SKM-1 (cell line): Measurements from ENCODE around the gene MYO10.

Source experiments
- DNase-seq: peaks from one replicate; lab custom pipeline; 2025; ENCODE audit not compliant: unreplicated experiment; lab: John Stamatoyannopoulos, UW

Gene MYO10

DNA sequence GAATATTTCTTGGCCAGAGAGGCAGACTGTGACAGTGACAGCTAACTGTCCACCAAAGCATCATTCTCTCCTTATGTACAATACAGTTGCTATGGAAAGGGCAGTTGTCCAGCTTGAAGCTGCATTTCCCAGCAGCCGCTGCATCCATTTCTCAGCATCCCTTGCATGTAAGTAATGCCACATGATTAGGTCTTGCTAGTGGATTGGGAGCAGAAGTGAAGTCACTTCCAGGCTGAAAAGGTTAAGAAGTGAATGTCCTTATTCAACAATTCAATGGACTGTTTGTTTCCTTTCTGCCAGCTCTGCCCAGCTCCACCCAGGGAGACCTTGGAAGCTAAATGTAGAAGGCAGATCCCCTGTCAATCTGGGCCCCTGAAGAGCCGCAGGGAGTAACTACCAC lies 293.2 kb downstream of the MYO10 start:
- DNase-seq, result no peak

DNA sequence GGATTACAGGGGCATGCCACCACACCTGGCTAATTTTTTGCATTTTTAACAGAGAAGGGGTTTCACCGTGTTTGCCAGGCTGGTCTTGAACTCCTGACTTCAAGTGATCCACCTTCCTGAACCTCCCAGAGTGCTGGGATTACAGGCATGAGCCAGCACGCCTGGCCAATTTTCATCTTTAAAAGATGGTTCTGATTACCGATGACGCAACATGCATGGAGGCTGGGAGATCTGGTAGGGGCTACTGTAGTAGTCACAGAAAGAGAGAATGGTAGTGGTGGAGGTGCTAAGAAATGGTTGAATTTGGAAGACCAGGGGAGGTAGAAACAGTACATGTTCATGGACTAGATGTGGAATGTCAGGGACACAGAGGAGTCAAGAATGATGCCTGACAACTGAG lies 296.9 kb downstream of the MYO10 start:
- DNase-seq, result no peak

DNA sequence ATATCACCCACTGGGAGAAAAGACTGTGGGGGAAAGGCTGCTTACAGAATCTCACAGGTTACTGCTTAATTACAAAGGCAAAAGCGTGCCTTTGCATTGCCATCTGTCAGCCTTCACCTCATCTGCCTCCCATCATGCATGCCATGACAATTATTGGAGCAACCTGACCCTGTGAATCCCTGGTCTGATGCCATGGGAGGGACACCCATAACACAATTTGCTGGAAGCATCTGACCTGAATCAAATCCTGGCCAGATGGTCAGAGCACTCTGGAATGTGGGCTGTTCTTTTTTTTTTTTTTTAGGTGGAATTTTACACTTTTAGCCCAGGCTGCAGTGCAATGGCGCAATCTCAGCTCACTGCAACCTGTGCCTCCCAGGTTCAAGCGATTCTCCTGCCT lies 307.7 kb downstream of the MYO10 start:
- DNase-seq, result no peak

DNA sequence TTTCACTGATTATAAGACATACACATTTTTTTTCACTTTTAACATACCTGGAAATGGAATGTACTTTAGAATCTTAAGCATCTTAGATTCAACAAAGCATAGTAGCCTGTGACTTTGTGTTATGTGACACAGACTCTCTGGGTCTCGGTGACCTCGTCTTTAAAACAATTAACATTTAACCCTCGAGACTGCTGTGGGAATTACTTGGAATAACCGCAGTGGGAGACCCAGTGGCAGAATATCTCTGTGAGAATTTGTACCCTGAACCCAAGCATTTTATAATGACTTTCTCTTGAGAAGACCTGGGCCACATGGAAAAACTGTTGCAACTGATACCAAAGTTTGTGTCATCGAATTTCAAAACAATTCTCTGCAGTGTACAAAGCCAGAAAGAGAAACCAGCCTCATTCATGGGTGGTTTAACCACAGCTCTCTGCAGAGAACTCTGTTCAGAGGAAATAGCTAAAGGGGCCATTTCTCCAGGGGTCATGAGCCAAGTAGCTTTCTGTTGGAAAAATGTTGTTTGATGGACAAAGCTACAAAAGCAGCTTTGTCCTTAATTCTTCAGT lies 309.3 kb downstream of the MYO10 start:
- DNase-seq, result peak; percentile 89

DNA sequence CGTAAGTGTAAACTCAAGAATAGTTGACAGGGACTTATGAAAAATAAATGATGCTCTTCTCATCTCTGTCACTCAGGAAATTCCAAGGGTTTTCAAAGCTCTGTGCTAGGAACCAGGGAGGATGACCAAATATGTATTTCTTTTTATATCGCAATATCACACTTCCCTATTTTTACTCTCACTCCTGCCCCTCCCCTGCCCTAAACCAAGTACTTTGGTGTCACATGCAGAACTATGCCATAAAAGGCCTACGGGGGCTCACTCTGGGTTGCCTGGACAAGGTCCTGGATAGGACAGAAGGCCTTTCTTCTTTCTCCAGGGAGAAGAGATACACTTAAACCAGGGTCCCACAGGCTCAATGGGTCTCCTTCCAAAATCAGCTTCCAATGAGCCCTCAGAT lies 311.0 kb downstream of the MYO10 start:
- peak; percentile 67 for DNase-seq

DNA sequence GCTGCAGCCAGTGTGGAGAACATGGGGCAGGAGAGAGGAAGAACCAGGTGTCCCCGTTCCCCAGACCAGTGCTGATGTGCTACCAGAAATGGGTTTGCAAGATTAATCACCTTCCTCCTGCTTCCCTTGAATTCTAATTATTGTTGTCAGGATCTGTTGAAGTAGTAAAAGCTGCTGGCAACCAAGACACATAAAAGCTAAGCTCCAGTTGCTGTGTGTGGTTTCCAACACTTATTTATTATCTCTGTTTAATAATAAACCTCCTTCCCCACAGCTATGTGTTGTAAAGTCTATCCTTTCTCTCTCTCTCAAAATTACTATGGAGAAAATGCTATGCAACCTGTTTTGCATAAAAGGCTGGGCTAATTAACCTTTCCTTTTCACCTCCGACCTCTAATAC lies 317.0 kb downstream of the MYO10 start:
- DNase-seq, result no peak

DNA sequence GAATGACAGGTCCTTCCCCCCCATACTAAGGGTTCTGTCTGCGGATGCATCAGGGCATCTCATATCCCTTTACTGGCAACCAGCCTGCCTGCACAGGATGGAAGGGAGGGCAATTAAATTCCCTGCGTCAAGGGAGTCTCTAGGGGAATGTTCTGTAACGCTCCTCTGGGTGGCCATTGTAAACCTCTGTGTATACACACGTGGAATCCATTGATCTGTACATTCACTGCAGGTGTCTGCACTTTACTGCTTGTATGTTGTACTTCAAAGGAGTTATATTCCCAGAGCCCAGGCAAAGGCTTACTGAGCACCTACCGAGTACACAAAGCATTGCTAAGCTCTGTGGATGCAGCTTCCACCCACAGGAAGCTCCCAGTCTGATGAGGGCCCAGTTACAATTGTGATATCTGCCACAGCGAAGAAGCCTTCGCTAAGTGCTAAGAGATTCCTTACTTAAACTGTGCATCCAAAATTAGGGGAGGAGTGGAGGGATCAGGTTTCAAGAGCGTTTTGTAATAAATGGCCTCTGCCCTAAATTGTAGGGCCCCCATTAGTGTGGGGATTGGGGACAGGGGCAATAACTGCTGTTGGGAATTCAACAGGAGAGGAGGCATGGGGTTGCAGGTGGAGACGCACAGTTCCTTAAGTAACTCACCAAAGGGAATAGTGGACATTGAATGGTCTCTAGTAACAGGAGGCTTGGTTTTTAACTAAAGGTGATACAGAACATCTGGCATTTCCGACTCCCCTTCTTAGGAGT lies 317.8 kb downstream of the MYO10 start:
- DNase-seq, result no peak

DNA sequence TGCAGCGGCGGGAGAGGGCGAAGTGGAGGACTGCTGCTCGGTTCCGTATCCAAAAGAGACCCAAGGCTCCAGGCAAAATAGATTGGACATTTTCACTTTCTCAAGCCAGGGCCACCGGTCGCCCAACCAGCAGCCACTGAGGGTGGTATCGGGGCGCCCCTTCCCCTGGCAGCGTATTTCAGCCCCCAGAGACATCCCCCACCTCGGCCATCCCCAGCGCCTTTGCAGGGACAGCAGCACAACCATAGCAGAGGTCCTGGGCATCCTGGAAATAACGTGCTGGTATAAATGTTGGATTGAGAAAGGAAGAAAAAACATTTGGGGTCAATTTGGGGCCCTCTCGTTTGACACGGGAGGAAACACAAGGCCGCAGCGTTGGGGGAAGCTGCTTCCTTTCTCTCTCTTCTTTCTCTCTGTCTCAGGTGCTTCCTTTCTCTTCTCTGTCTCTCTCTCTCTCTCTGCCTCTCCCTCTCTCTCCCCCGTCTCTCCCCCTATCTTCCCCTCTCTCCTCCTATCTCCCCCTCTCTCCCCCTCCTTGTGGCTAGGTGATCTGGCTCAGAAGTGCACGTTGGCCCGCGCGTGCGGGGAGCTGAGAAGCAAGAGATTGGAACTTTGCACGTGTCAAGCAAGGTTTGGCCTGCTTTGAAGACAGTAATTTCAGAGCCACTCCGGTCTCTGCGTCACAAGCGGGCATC lies 318.7 kb downstream of the MYO10 start:
- no peak for DNase-seq

DNA sequence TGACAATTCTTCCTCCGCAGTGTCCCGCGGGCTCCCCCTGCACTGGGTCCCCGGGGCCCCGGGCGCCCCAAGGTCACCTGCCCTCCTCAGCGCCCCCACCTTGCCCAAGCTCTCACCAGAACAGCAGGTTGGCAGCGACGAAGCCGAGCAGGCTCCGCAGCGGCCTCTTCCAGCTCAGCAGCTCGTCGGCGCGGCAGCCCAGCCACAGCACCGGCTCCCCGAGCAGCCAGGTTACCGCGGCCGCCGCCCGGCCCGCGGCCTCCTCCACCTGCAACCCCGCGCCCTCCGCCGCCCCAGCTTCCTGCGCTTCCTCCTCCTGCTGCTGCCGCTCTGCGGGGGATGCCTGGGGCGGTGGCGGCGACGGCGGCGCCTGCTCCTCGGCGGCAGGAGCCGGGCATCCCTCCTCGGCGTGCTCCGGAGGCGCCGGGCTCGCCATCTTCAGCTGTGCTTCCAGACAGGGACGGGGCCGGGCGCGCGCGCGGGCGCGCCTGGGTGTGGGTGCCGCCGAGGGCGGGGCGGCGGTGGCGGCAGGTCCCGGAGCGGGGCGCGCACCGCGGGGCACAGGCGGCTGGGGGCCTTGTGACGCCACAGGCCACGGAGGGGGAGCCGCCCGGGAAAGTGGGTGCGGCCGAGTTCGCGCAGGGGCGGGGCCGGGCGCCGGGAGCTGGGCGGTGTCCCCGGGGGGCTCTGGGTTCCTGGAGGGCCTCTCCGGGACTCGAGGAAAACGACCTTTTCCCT lies 319.4 kb downstream of the MYO10 start, which contains the start of gene RETREG1:
TSS of gene RETREG1 (minus strand) at position 462 of the 738 bp plus-strand sequence. CDS start at position 436, 26 bp downstream.
- DNase-seq, result no peak

DNA sequence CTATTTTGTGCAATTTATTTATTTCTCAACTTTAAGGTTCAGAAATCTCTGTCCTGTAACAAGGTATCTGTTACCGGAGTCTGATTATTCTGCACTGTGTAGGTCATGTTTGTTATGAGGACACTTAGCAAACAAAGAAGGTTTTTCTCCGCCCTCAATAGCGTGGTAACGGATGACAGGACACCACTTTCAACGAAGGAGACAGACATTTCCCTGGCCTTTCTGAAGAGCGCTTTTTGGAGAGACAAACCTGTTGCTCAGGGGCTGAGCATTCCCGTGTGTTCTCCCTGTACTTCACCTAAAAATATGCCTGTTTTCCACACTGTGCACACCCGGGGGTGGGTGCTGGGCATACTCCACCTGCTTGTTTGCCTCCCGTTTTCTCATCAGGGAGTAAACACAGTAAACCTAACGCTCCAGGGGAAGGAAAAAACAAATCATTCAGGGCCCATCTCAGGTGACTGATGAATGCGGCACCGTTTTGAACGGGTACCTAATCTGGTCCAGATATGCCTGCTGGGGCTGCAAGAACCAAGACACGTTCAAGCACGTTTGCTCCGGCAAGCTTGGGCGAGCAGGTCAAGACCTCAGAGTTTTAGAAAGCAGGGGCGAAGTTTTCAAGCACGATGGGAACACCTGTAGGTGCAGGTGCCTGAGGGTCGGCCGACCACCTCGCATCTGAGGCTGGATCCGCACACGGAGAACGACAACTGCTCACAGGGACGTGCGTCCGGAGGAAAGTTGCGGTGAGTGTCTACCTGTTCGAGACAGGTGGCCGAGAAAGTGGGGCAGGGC lies 320.1 kb downstream of the MYO10 start:
- DNase-seq, result no peak

DNA sequence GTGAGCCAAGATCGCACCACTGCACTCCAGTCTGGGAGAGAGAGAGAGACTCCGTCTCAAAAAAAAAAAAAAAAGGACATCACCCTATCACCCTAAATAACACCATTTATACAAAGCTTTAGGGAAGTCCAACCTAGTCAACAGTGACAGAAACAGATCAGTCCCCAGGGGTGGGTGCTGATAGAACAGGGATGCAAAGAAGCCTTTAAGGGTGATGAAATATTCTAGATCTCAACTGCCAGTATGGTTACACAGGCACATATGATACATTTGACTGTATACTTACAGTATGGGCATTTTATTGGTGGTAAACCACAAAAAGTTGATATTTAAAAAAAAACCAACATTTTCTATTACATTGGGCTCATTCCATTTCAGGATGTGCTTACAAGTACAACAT lies 324.1 kb downstream of the MYO10 start:
- DNase-seq, result no peak
